Uterus (tissue), 4 donors: Measurements from ENCODE around the gene PITPNB. TPM values are rescaled to one million over a fixed set of nuclear protein-coding genes. Genes with fewer than 3 reads are reported as not detected.

Experiments used
- DNase-seq, 2 donors: peaks; one replicate each; pipeline ENCODE4 v3.0.0-alpha.2; 2019 to 2020
- H3K27ac ChIP-seq, 2 donors: fragments of 200-600 bp; sonication (generic); 1 replicate in 1 of 2; 2 replicates in 1 of 2; pipeline ENCODE4 v1.5.1; 2016 to 2018
- H3K27me3 ChIP-seq, 2 donors: fragments of 200-600 bp; sonication (generic); one replicate each; pipeline ENCODE4 v1.5.1; 2018 to 2019; ENCODE audit warnings: control low read depth in 1 of 2
- H3K36me3 ChIP-seq, 2 donors: fragments of 200-600 bp; sonication (generic); one replicate each; pipeline ENCODE4 v1.5.1; 2019; ENCODE audit warnings: control low read depth in 1 of 2
- H3K4me1 ChIP-seq, 2 donors: fragments of 200-600 bp; sonication (generic); one replicate each; pipeline ENCODE4 v1.5.1; 2018 to 2019; ENCODE audit warnings: control low read depth in 1 of 2
- H3K4me3 ChIP-seq, 2 donors: fragments of 200-600 bp; sonication (generic); 1 replicate in 1 of 2; 2 replicates in 1 of 2; pipeline ENCODE4 v1.5.1; 2018 to 2019; ENCODE audit warnings: mild to moderate bottlenecking in 1 of 2
- H3K9me3 ChIP-seq, 2 donors: fragments of 200-600 bp; sonication (generic); one replicate each; pipeline ENCODE4 v1.5.1; 2019; ENCODE audit warnings: control low read depth in 1 of 2
- POLR2A ChIP-seq, 2 donors: fragments of 450-650 bp; IDR thresholded peaks; one replicate each; pipeline ENCODE4 v1.6.1; 2016; ENCODE audit warnings: antibody characterized with exemption in 2 of 2, mild to moderate bottlenecking in 1 of 2, moderate library complexity in 1 of 2
- intact Hi-C: fragments of 100-400 bp; cut with DNase I; formaldehyde crosslinking; loops from one replicate; pipeline ENCODE4 v1.15.1; 2023; ENCODE audit warnings: low total_unique reads
- total RNA-seq, 4 donors: library from RNA; depleted of rRNA in 3 of 4; stranded (reverse); fragments of >200 nt in 3 of 4; gene quantifications; one replicate each; pipeline versions ENCODE4 v1.1.0 to v1.2.4, GENCODE V29; 2014 to 2023
- TF ChIP-seq, protein P1 (sequence below), 4 experiments: fragments of 200-600 bp in 2 of 4; fragments of 450-650 bp in 2 of 4; sonication (generic) in 2 of 4; IDR thresholded peaks; one replicate each; pipeline ENCODE4 v1.5.1; 2016 to 2019; ENCODE audit warnings: antibody characterized with exemption in 4 of 4, mild to moderate bottlenecking in 2 of 4, moderate library complexity in 1 of 4
- donor health status: DM: yes; HTN: yes; CAD: no.

The PITPNB gene
- total RNA-seq, 4 donors from 2014 or later, result 47.9 to 99.2 (median 62.5) TPM

GRCh38 chr22:27873472-27873871 lies 45.6 kb downstream of the PITPNB start:
- H3K4me3 ChIP-seq, result no peak overlapping the region
- H3K4me1 ChIP-seq, result no peaks in the 10 kb centered on the region
- no peaks in the 10 kb centered on the region for H3K27me3 ChIP-seq
- H3K27ac ChIP-seq, result peak overlapping the region; percentile 64 to 70
- TF ChIP-seq, protein P1, sequence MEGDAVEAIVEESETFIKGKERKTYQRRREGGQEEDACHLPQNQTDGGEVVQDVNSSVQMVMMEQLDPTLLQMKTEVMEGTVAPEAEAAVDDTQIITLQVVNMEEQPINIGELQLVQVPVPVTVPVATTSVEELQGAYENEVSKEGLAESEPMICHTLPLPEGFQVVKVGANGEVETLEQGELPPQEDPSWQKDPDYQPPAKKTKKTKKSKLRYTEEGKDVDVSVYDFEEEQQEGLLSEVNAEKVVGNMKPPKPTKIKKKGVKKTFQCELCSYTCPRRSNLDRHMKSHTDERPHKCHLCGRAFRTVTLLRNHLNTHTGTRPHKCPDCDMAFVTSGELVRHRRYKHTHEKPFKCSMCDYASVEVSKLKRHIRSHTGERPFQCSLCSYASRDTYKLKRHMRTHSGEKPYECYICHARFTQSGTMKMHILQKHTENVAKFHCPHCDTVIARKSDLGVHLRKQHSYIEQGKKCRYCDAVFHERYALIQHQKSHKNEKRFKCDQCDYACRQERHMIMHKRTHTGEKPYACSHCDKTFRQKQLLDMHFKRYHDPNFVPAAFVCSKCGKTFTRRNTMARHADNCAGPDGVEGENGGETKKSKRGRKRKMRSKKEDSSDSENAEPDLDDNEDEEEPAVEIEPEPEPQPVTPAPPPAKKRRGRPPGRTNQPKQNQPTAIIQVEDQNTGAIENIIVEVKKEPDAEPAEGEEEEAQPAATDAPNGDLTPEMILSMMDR (IDR thresholded peaks at IDR 0.05), result no peak
- intact Hi-C loops, result no loop called here
- no peaks in the 10 kb centered on the region for H3K36me3 ChIP-seq
- DNase-seq, result peak in 1 of 2 donors; percentile 31
- no peaks in the 10 kb centered on the region for H3K9me3 ChIP-seq

- intact Hi-C loops, result no loop called here
- Histone ChIP-seq H3K27ac (peak overlapping the region; percentile 64 to 70), H3K4me1 (no peaks in the 10 kb centered on the region)
These were observed 46.6 kb downstream of the PITPNB start for GRCh38 chr22:27872488-27872887.

DNA sequence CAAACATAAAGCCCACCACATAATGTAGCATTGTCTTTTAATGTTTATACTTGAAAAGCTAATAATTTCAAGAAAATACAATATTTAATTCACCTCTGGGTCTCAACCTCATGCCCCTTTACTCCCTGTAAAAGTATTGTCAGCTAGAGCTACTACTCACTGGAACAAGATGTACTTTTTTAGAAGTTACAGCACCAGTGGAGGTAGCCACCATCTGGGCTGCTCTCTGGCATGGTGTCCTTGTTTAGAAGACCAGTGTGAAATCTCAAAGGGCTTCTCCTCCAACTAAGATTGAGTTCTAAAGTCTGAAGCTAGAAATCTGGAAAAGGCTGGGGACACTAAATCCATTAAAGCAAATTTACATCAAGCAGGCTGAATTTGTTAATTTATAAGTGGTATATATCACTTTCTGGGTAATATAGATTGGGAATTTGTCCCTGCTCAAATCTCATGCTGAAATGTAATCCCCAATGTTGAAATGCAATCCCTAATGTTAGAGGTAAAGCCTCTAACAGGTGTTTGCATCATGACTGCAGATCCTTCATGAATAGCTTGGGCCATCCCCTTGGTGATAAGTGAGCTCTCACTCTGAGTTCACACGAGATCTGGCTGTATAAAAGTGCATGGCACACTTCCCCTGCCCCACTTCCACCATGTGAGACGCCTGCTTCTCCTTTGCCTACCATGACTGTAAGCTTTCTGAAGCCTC lies 47.6 kb downstream of the PITPNB start:
- intact Hi-C loops, result no loop called here
- Histone ChIP-seq H3K27ac (no peak overlapping the region), H3K36me3 (no peaks in the 10 kb centered on the region), H3K4me1 (no peaks in the 10 kb centered on the region), H3K4me3 (no peak overlapping the region), H3K27me3 (no peaks in the 10 kb centered on the region), H3K9me3 (no peaks in the 10 kb centered on the region)
- DNase-seq, result no peak
- TF ChIP-seq POLR2A (IDR thresholded peaks at IDR 0.05), result no peak
- TF ChIP-seq, protein P1 (IDR thresholded peaks at IDR 0.05), result no peak

More at GRCh38 chr22:27872488-27872887, 46.6 kb downstream of the PITPNB start:
- Histone ChIP-seq H3K36me3 (no peaks in the 10 kb centered on the region), H3K9me3 (no peaks in the 10 kb centered on the region), H3K4me3 (no peak overlapping the region), H3K27me3 (no peaks in the 10 kb centered on the region)
- TF ChIP-seq, protein P1 (IDR thresholded peaks at IDR 0.05), result no peak
- no peak for TF ChIP-seq POLR2A (IDR thresholded peaks at IDR 0.05)
- no peak for DNase-seq

DNA sequence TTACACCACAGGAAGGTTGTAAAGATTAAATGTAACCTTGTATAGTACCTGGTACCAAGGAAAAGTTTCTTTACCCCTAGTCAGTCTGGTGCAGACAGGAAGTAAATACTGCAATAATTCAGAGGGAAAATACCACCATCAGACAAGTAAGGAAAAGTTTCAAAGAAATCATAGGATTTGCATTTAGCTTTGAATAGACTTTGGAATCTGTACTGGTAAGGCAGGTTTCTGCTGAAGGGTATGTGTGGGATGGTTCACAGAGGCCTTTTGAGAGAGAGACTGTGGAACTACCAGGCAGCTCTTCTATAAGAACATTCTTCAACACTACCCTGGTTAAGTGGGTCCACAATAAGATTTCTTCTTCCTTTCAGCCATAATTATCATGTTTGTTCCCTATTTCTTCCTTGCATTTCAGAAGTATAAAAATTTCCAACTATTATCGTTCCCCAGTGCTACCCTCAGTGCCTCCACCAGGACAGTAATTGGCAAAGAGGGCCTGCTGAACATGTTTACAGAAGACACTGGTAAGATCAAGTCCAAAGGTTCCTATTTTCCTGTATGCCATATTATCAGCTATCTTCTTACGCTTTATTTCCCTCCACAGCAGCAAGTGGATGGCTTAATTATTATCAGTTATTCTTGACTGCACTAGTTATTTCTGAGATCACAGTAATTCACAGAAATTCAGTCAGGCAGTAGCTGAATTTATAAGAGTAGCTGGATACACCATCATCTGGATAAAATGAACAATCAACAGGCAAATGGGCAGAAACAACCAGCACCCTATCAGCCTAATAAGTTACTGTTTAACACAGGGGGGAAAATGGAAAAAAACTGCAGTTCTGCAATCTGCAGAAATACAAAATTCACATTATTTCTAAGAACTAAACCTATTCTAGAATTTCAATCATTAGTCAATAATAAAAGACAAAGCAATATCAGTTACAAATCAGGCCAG lies 48.5 kb downstream of the PITPNB start:
- H3K27me3 ChIP-seq, result no peaks in the 10 kb centered on the region
- TF ChIP-seq, protein P1 (IDR thresholded peaks at IDR 0.05), result no peak
- no peak for TF ChIP-seq POLR2A (IDR thresholded peaks at IDR 0.05)
- H3K36me3 ChIP-seq, result no peaks in the 10 kb centered on the region
- intact Hi-C loops, result no loop called here
- H3K4me3 ChIP-seq, result no peak overlapping the region
- H3K4me1 ChIP-seq, result peaks cover 0 to 4% of the 10 kb centered on the region in 2 donors
- H3K27ac ChIP-seq, result peak overlapping the region; percentile 73 to 96
- no peaks in the 10 kb centered on the region for H3K9me3 ChIP-seq
- no peak for DNase-seq
